HG03460 (cell line): Measurements from ENCODE around the gene SLC37A1.

Experiments used
- ATAC-seq: cut with Tn5 transposase; IDR thresholded peaks from one replicate; pipeline ENCODE4 v1.9.1; 2021; ENCODE audit not compliant: unreplicated experiment

Gene SLC37A1

GRCh38 chr21:42478504-42478903 lies 35.1 kb upstream of the SLC37A1 start:
- ATAC-seq, result no peak

GRCh38 chr21:42479582-42479981 lies 34.1 kb upstream of the SLC37A1 start:
- ATAC-seq, result no peak

- ATAC-seq, result no peak
Measured at GRCh38 chr21:42480736-42481135, 32.9 kb upstream of the SLC37A1 start.

GRCh38 chr21:42481169-42481568 lies 32.5 kb upstream of the SLC37A1 start:
- ATAC-seq, result no peak

GRCh38 chr21:42484966-42485365 lies 28.7 kb upstream of the SLC37A1 start:
- no peak for ATAC-seq

- ATAC-seq, result no peak
Measured at GRCh38 chr21:42486072-42486471, 27.6 kb upstream of the SLC37A1 start.

- no peak for ATAC-seq
Measured at GRCh38 chr21:42486531-42486930, 27.1 kb upstream of the SLC37A1 start.

- ATAC-seq, result no peak
Measured at GRCh38 chr21:42489006-42489563, 24.6 kb upstream of the SLC37A1 start.

GRCh38 chr21:42489991-42490390 lies 23.7 kb upstream of the SLC37A1 start:
- no peak for ATAC-seq

GRCh38 chr21:42490720-42491119 lies 22.9 kb upstream of the SLC37A1 start:
- ATAC-seq, result no peak

GRCh38 chr21:42491328-42491727 lies 22.3 kb upstream of the SLC37A1 start:
- no peak for ATAC-seq

GRCh38 chr21:42492201-42492600 lies 21.5 kb upstream of the SLC37A1 start:
- ATAC-seq, result no peak

- ATAC-seq, result no peak
Measured at GRCh38 chr21:42493109-42494060, 20.3 kb upstream of the SLC37A1 start.

GRCh38 chr21:42495027-42495426 lies 18.6 kb upstream of the SLC37A1 start:
- no peak for ATAC-seq

- peak; percentile 13 for ATAC-seq
Measured at GRCh38 chr21:42495765-42496119, 17.9 kb upstream of the SLC37A1 start.

GRCh38 chr21:42496120-42496838 lies 17.4 kb upstream of the SLC37A1 start, which contains the start of gene RSPH1:
Gene RSPH1, minus strand, starts transcription at chr21:42496224. Its CDS starts 38 bp downstream, at chr21:42496186.
- ATAC-seq, result peak; percentile 98

GRCh38 chr21:42496839-42497202 lies 16.8 kb upstream of the SLC37A1 start:
- ATAC-seq, result no peak

- ATAC-seq, result no peak
Measured at GRCh38 chr21:42498012-42498411, 15.6 kb upstream of the SLC37A1 start.

- ATAC-seq, result no peak
Measured at GRCh38 chr21:42499444-42500112, 14.1 kb upstream of the SLC37A1 start.

- no peak for ATAC-seq
Measured at GRCh38 chr21:42500225-42500624, 13.4 kb upstream of the SLC37A1 start.

- no peak for ATAC-seq
Measured at GRCh38 chr21:42500736-42501135, 12.9 kb upstream of the SLC37A1 start.
